ENCODE measurements around the gene MALRD1.

MALRD1 gene

DNA sequence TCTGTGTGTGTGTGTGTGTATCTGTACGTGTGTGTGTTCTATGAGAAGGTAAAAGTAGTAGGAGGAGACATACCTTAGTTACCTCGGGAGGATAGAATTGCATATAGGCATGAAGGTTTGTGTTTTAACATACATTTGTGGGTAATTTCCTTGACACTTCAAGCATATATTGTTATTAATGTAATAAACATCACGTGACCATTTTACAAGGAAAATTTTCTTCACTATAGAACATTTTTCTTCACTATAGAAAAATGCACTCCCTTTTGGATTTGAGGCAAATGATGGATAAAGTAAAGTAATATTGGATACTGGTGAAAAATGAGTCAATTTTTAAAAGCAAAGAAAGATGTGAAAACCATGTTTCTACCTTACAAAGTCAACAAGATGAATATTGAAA lies 640.6 kb downstream of the MALRD1 start:
- H4K20me1 ChIP-seq (ENCODE audit: insufficient read depth, low read length) = no peaks in the 10 kb centered on the region
- H3K27ac ChIP-seq (ENCODE audit: low read depth, low read length, poor library complexity, severe bottlenecking) = no peak overlapping the region
- TF ChIP-seq, protein P1, sequence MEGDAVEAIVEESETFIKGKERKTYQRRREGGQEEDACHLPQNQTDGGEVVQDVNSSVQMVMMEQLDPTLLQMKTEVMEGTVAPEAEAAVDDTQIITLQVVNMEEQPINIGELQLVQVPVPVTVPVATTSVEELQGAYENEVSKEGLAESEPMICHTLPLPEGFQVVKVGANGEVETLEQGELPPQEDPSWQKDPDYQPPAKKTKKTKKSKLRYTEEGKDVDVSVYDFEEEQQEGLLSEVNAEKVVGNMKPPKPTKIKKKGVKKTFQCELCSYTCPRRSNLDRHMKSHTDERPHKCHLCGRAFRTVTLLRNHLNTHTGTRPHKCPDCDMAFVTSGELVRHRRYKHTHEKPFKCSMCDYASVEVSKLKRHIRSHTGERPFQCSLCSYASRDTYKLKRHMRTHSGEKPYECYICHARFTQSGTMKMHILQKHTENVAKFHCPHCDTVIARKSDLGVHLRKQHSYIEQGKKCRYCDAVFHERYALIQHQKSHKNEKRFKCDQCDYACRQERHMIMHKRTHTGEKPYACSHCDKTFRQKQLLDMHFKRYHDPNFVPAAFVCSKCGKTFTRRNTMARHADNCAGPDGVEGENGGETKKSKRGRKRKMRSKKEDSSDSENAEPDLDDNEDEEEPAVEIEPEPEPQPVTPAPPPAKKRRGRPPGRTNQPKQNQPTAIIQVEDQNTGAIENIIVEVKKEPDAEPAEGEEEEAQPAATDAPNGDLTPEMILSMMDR (IDR thresholded peaks at IDR 0.05; ENCODE audit: low read length) = no peak
- no peak for TF ChIP-seq EZH2 (IDR thresholded peaks at IDR 0.05; ENCODE audit: borderline replicate concordance, low read length)
- no peak overlapping the region for H2AFZ ChIP-seq (ENCODE audit: low read length)
- 0 out of 2 replicates have a peak, but pooled peaks cover 3% of the 10 kb centered on the region for H3K9me3 ChIP-seq (ENCODE audit: low read length)
- no peaks in the 10 kb centered on the region for H3F3A ChIP-seq (ENCODE audit: insufficient read depth, low read length)
- H3K9me2 ChIP-seq (ENCODE audit: low read depth, low read length) = no peaks in the 10 kb centered on the region
- H3K36me3 ChIP-seq (ENCODE audit: insufficient read depth, low read length) = no peaks in the 10 kb centered on the region
- H3K4me2 ChIP-seq (ENCODE audit: low read length) = no peak overlapping the region
- H3K4me1 ChIP-seq (ENCODE audit: insufficient read depth, low read length, severe bottlenecking) = no peaks in the 10 kb centered on the region
- H3K4me3 ChIP-seq (ENCODE audit: low read depth, low read length, poor library complexity, severe bottlenecking) = no peak overlapping the region
- no peaks in the 10 kb centered on the region for H3K79me2 ChIP-seq (ENCODE audit: insufficient read depth, low read length)
- H3K27me3 ChIP-seq (ENCODE audit: insufficient read depth, low read length) = no peaks in the 10 kb centered on the region
- H3K9ac ChIP-seq (ENCODE audit: low read length) = no peak overlapping the region

GRCh38 chr10:19699299-19699698 lies 650.7 kb downstream of the MALRD1 start:
- Histone ChIP-seq H3K36me3 (ENCODE audit: insufficient read depth, low read length) (no peaks in the 10 kb centered on the region), H3K4me2 (ENCODE audit: low read length) (no peak overlapping the region), H3K9ac (ENCODE audit: low read length) (no peak overlapping the region), H2AFZ (ENCODE audit: low read length) (no peak overlapping the region), H3F3A (ENCODE audit: insufficient read depth, low read length) (no peaks in the 10 kb centered on the region), H3K4me1 (ENCODE audit: insufficient read depth, low read length, severe bottlenecking) (no peaks in the 10 kb centered on the region), H3K9me2 (ENCODE audit: low read depth, low read length) (no peaks in the 10 kb centered on the region), H3K4me3 (ENCODE audit: low read depth, low read length, poor library complexity, severe bottlenecking) (no peak overlapping the region), H3K27me3 (ENCODE audit: insufficient read depth, low read length) (no peaks in the 10 kb centered on the region), H3K27ac (ENCODE audit: low read depth, low read length, poor library complexity, severe bottlenecking) (no peak overlapping the region), H3K79me2 (ENCODE audit: insufficient read depth, low read length) (no peaks in the 10 kb centered on the region), H4K20me1 (ENCODE audit: insufficient read depth, low read length) (no peaks in the 10 kb centered on the region), H3K9me3 (ENCODE audit: low read length) (no peaks in the 10 kb centered on the region)
- TF ChIP-seq, protein P1 (IDR thresholded peaks at IDR 0.05; ENCODE audit: low read length) = no peak
- TF ChIP-seq EZH2 (IDR thresholded peaks at IDR 0.05; ENCODE audit: borderline replicate concordance, low read length) = no peak

DNA sequence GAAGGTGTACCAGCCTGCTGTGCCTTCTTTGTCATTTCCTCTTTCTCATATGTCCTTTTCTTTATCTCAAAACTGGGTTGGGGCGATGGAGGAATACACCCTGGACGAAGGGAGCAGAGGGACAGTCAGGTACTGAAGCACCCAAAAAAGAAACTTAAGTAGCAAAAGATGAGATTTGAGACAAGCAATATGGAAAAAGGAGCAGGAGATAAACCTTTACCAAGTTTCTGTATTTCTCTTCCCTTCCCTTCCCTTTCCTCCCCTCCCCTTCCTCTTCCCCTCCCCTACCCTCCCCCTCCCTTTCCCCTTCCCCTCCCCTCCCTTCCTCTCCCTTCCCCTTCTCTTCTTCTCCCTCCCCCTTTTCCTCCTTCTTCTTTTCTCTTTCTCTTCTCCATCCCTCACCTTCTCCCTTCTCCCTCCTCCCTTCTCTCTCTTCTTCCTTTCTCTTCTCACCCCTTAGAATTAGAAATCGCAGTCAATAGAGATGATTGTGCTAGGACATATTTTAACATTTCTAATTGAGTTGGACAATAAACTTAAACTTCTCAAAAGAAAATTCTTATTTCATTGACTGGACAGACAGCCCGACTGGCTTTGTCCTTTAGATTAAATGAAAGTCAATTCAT lies 652.9 kb downstream of the MALRD1 start:
- Histone ChIP-seq H3K27ac (ENCODE audit: low read depth, low read length, poor library complexity, severe bottlenecking) (no peak overlapping the region), H3K79me2 (ENCODE audit: insufficient read depth, low read length) (no peaks in the 10 kb centered on the region), H3K4me2 (ENCODE audit: low read length) (no peak overlapping the region), H3K27me3 (ENCODE audit: insufficient read depth, low read length) (no peaks in the 10 kb centered on the region), H3K9me2 (ENCODE audit: low read depth, low read length) (no peaks in the 10 kb centered on the region), H3F3A (ENCODE audit: insufficient read depth, low read length) (no peaks in the 10 kb centered on the region), H3K9me3 (ENCODE audit: low read length) (no peaks in the 10 kb centered on the region), H3K9ac (ENCODE audit: low read length) (no peak overlapping the region), H4K20me1 (ENCODE audit: insufficient read depth, low read length) (no peaks in the 10 kb centered on the region), H3K4me1 (ENCODE audit: insufficient read depth, low read length, severe bottlenecking) (no peaks in the 10 kb centered on the region), H3K4me3 (ENCODE audit: low read depth, low read length, poor library complexity, severe bottlenecking) (no peak overlapping the region), H3K36me3 (ENCODE audit: insufficient read depth, low read length) (no peaks in the 10 kb centered on the region), H2AFZ (ENCODE audit: low read length) (no peak overlapping the region)
- no peak for TF ChIP-seq EZH2 (IDR thresholded peaks at IDR 0.05; ENCODE audit: borderline replicate concordance, low read length)
- TF ChIP-seq, protein P1 (IDR thresholded peaks at IDR 0.05; ENCODE audit: low read length) = no peak

Data from OCI-LY1 (cell line).